H1 (cell line): Measurements from ENCODE around the gene LTBP1. TPM values are rescaled to one million over a fixed set of nuclear protein-coding genes. Genes with fewer than 3 reads are reported as not detected.

ENCODE experiments used
- ATF3 ChIP-seq: IDR thresholded peaks from 2 replicates; pipeline ENCODE4 v1.6.1; 2011; ENCODE audit warnings: low read depth, mild to moderate bottlenecking, low read length; ENCODE audit not compliant: insufficient read depth
- BRCA1 ChIP-seq: IDR thresholded peaks from 2 replicates; pipeline ENCODE4 v1.6.1; 2012; ENCODE audit warnings: low read depth, low read length, improper control_type of control experiment
- CTCF ChIP-seq, 3 experiments: IDR thresholded peaks; 1 replicate in 2 of 3; 2 replicates in 1 of 3; pipeline versions ENCODE4 v1.5.1 to v1.6.1; 2011; ENCODE audit warnings: low read length in 3 of 3, mild to moderate bottlenecking in 3 of 3, inconsistent platforms in 2 of 3, low read depth in 1 of 3, moderate library complexity in 1 of 3; ENCODE audit not compliant: insufficient read depth in 1 of 3; ENCODE audit errors: control extremely low read depth in 1 of 3
- RXRA ChIP-seq: IDR thresholded peaks from 2 replicates; pipeline ENCODE4 v1.6.1; 2011; ENCODE audit warnings: low read depth, mild to moderate bottlenecking, low read length, moderate library complexity; ENCODE audit not compliant: insufficient read depth
- SIX5 ChIP-seq: IDR thresholded peaks from 2 replicates; pipeline ENCODE4 v1.6.1; 2011; ENCODE audit warnings: mild to moderate bottlenecking, low read depth, low read length
- TCF12 ChIP-seq: IDR thresholded peaks from 2 replicates; pipeline ENCODE4 v1.6.1; 2011; ENCODE audit warnings: low read depth, mild to moderate bottlenecking, low read length
- TEAD4 ChIP-seq: IDR thresholded peaks from 2 replicates; pipeline ENCODE4 v1.6.1; 2012; ENCODE audit warnings: low read depth, low read length, inconsistent platforms, mixed read lengths
- polyA plus RNA-seq, 7 experiments: library from polyadenylated mRNA; depleted of rRNA in 3 of 7; stranded (reverse) in 5 of 7; unstranded in 2 of 7; fragments of >200 nt in 5 of 7; fragments of 200-250 nt in 2 of 7; gene quantifications; 1 replicate in 5 of 7; 2 replicates in 1 of 7; 4 replicates in 1 of 7; pipeline versions ENCODE4 v1.2.1 to v1.2.3, GENCODE V29; 2011 to 2013; ENCODE audit warnings: missing spikeins in 2 of 7, mixed read lengths in 2 of 7
- total RNA-seq: library from RNA; stranded (reverse); fragmentation: NEBNext Ultra II Directional; extraction: Animal tissue kit (Norgen Biotek cat#: 25700); gene quantifications from 2 replicates; pipeline ENCODE4 v1.2.1, GENCODE V29; 2021

Gene LTBP1
- total and polyA plus RNA-seq, 2 of the 8 experiments (the other 6 are each of a cell fraction or from before 2014, with no cell fraction given) = 15.4 to 24.7 TPM

GRCh38 chr2:33005057-33005456 is 58.3 kb downstream of the LTBP1 start (continued):
- no peak for TF ChIP-seq CTCF (IDR thresholded peaks at IDR 0.05; ENCODE audit: control extremely low read depth in 1 of 3, insufficient read depth in 1 of 3, low read depth in 1 of 3, low read length in 3 of 3)
- no peak for TF ChIP-seq SIX5
- no peak for TF ChIP-seq RXRA
- no peak for TF ChIP-seq BRCA1
- TF ChIP-seq TCF12 = no peak
- no peak for TF ChIP-seq TEAD4
- no peak for TF ChIP-seq ATF3
- TF ChIP-seq, all 59 proteins: peak for 0
